Measurements from ENCODE around the gene NOP10. TPM values are rescaled to one million over a fixed set of nuclear protein-coding genes. Genes with fewer than 3 reads are reported as not detected.
"Not testable (repeated sequence)": the region's sequence is repeated elsewhere in the genome, so short reads cannot be mapped to it uniquely, and the experiment has no call there.

The NOP10 gene
- polyA plus RNA-seq, 1 donor (not counting 4 experiments of a cell fraction or from before 2014, with no cell fraction given): 663 TPM

- H3K27ac ChIP-seq (ENCODE audit: control insufficient read depth, insufficient read depth, low read length): no peak overlapping the region
- no peak for DNase-seq (ENCODE audit: low read depth, low spot score)
- FAIRE-seq: no peak
- no peaks in the 10 kb centered on the region for H3K9me3 ChIP-seq (ENCODE audit: control insufficient read depth, low read depth, low read length)
- dilution Hi-C loops (cut with MboI; ENCODE audit: extremely low pct_ligation_motif_present, low sequenced_read_pairs): no loop called here
- TF ChIP-seq CTCF (optimal IDR thresholded peaks at IDR 0.05 in 1 of 3, IDR thresholded peaks at IDR 0.05 in 1 of 3, conservative IDR thresholded peaks at IDR 0.05 in 1 of 3; ENCODE audit: extremely low read depth in 1 of 3, insufficient read depth in 2 of 3, low read length in 3 of 3) (no peak), EZH2 (IDR thresholded peaks at IDR 0.05; ENCODE audit: low read length) (no peak)
- no peaks in the 10 kb centered on the region for H4K20me1 ChIP-seq (ENCODE audit: control insufficient read depth, extremely low read depth, insufficient read depth, low read length)
- H3K9ac ChIP-seq (ENCODE audit: control insufficient read depth, extremely low read depth, insufficient read depth, low read length): no peak overlapping the region
- H3K4me2 ChIP-seq (ENCODE audit: control insufficient read depth, extremely low read depth, insufficient read depth, low read depth, low read length): no peak overlapping the region
- H3K4me3 ChIP-seq (ENCODE audit: control insufficient read depth in 2 of 3, extremely low read depth in 1 of 3, insufficient read depth in 2 of 3, low read depth in 1 of 3, low read length in 3 of 3): no peak overlapping the region
- H3K4me1 ChIP-seq (ENCODE audit: control insufficient read depth, extremely low read depth, insufficient read depth, low read length): no peaks in the 10 kb centered on the region
- no peak overlapping the region for H2AFZ ChIP-seq (ENCODE audit: control insufficient read depth, low read length)
- no peaks in the 10 kb centered on the region for H3K27me3 ChIP-seq (ENCODE audit: control insufficient read depth, extremely low read depth, insufficient read depth, low read length)
- H3K9me1 ChIP-seq (ENCODE audit: control insufficient read depth, extremely low read depth, insufficient read depth, low read length): no peaks in the 10 kb centered on the region
- H3K79me2 ChIP-seq (ENCODE audit: control insufficient read depth, insufficient read depth, low read length): no peaks in the 10 kb centered on the region
- peaks cover 11 to 19% of the 10 kb centered on the region in 2 experiments for H3K36me3 ChIP-seq (ENCODE audit: control insufficient read depth in 2 of 2, extremely low read depth in 1 of 2, insufficient read depth in 2 of 2, low read length in 2 of 2)
Measured at GRCh38 chr15:34354286-34354685, 11.3 kb upstream of the NOP10 start.

GRCh38 chr15:34353627-34354026 is 10.7 kb upstream of the NOP10 start:
- Histone ChIP-seq H3K4me2 (ENCODE audit: control insufficient read depth, extremely low read depth, insufficient read depth, low read depth, low read length) (no peak overlapping the region), H3K4me1 (ENCODE audit: control insufficient read depth, extremely low read depth, insufficient read depth, low read length) (no peaks in the 10 kb centered on the region), H3K27ac (ENCODE audit: control insufficient read depth, insufficient read depth, low read length) (no peak overlapping the region), H4K20me1 (ENCODE audit: control insufficient read depth, extremely low read depth, insufficient read depth, low read length) (no peaks in the 10 kb centered on the region), H2AFZ (ENCODE audit: control insufficient read depth, low read length) (no peak overlapping the region), H3K9me3 (ENCODE audit: control insufficient read depth, low read depth, low read length) (no peaks in the 10 kb centered on the region), H3K36me3 (ENCODE audit: control insufficient read depth in 2 of 2, extremely low read depth in 1 of 2, insufficient read depth in 2 of 2, low read length in 2 of 2) (peaks cover 7 to 15% of the 10 kb centered on the region in 2 experiments), H3K4me3 (ENCODE audit: control insufficient read depth in 2 of 3, extremely low read depth in 1 of 3, insufficient read depth in 2 of 3, low read depth in 1 of 3, low read length in 3 of 3) (no peak overlapping the region), H3K9ac (ENCODE audit: control insufficient read depth, extremely low read depth, insufficient read depth, low read length) (no peak overlapping the region), H3K9me1 (ENCODE audit: control insufficient read depth, extremely low read depth, insufficient read depth, low read length) (no peaks in the 10 kb centered on the region), H3K79me2 (ENCODE audit: control insufficient read depth, insufficient read depth, low read length) (no peaks in the 10 kb centered on the region), H3K27me3 (ENCODE audit: control insufficient read depth, extremely low read depth, insufficient read depth, low read length) (no peaks in the 10 kb centered on the region)
- DNase-seq (ENCODE audit: low read depth, low spot score) (no peak), FAIRE-seq (no peak)
- dilution Hi-C loops (cut with MboI; ENCODE audit: extremely low pct_ligation_motif_present, low sequenced_read_pairs): no loop called here
- no peak for TF ChIP-seq CTCF (optimal IDR thresholded peaks at IDR 0.05 in 1 of 3, IDR thresholded peaks at IDR 0.05 in 1 of 3, conservative IDR thresholded peaks at IDR 0.05 in 1 of 3; ENCODE audit: extremely low read depth in 1 of 3, insufficient read depth in 2 of 3, low read length in 3 of 3)
- TF ChIP-seq EZH2 (IDR thresholded peaks at IDR 0.05; ENCODE audit: low read length): no peak

GRCh38 chr15:34352996-34353395 is 10.1 kb upstream of the NOP10 start:
- H3K4me3 ChIP-seq (ENCODE audit: control insufficient read depth in 2 of 3, extremely low read depth in 1 of 3, insufficient read depth in 2 of 3, low read depth in 1 of 3, low read length in 3 of 3); H3K27me3 ChIP-seq (ENCODE audit: control insufficient read depth, extremely low read depth, insufficient read depth, low read length); H3K79me2 ChIP-seq (ENCODE audit: control insufficient read depth, insufficient read depth, low read length); H3K27ac ChIP-seq (ENCODE audit: control insufficient read depth, insufficient read depth, low read length); dilution Hi-C loops (cut with MboI; ENCODE audit: extremely low pct_ligation_motif_present, low sequenced_read_pairs); H2AFZ ChIP-seq (ENCODE audit: control insufficient read depth, low read length); H3K9me1 ChIP-seq (ENCODE audit: control insufficient read depth, extremely low read depth, insufficient read depth, low read length); H4K20me1 ChIP-seq (ENCODE audit: control insufficient read depth, extremely low read depth, insufficient read depth, low read length); H3K4me1 ChIP-seq (ENCODE audit: control insufficient read depth, extremely low read depth, insufficient read depth, low read length); DNase-seq (ENCODE audit: low read depth, low spot score); H3K9ac ChIP-seq (ENCODE audit: control insufficient read depth, extremely low read depth, insufficient read depth, low read length); FAIRE-seq; H3K4me2 ChIP-seq (ENCODE audit: control insufficient read depth, extremely low read depth, insufficient read depth, low read depth, low read length); H3K9me3 ChIP-seq (ENCODE audit: control insufficient read depth, low read depth, low read length): not testable (repeated sequence)
- H3K36me3 ChIP-seq (ENCODE audit: control insufficient read depth in 2 of 2, extremely low read depth in 1 of 2, insufficient read depth in 2 of 2, low read length in 2 of 2): peaks cover 7 to 14% of the 10 kb centered on the region in 2 experiments

Measured in keratinocyte (primary cell).